NCI-H2081 (cell line): ENCODE measurements around the gene CELF2.
"Not testable (repeated sequence)": the region's sequence is repeated elsewhere in the genome, so short reads cannot be mapped to it uniquely, and the experiment has no call there.

ENCODE experiments used
- DNase-seq, 2 experiments: peaks; one replicate each; lab custom pipeline; 2025; lab: John Stamatoyannopoulos, UW

Gene CELF2

GRCh38 chr10:11017570-11018431 is at the start of gene CELF2:
TSS of gene CELF2 (plus strand) at chr10:11017872. CDS start at chr10:11018090, 218 bp downstream.
- peak; percentile 69 to 80 for DNase-seq

- DNase-seq = no peak
Observed at GRCh38 chr10:10968257-10968588, 49.4 kb upstream of the CELF2 start.

GRCh38 chr10:10973310-10973709 is 44.4 kb upstream of the CELF2 start:
- no peak for DNase-seq

GRCh38 chr10:10975647-10976046 is 42.0 kb upstream of the CELF2 start:
- no peak for DNase-seq

GRCh38 chr10:10976652-10977051 is 41.0 kb upstream of the CELF2 start:
- no peak for DNase-seq

GRCh38 chr10:10977226-10977956 is 40.3 kb upstream of the CELF2 start:
- no peak for DNase-seq

GRCh38 chr10:10977978-10978377 is 39.7 kb upstream of the CELF2 start:
- DNase-seq = no peak

GRCh38 chr10:10985361-10985760 is 32.3 kb upstream of the CELF2 start:
- no peak for DNase-seq

GRCh38 chr10:10986606-10987005 is 31.1 kb upstream of the CELF2 start:
- no peak for DNase-seq

GRCh38 chr10:10987111-10987510 is 30.6 kb upstream of the CELF2 start:
- DNase-seq = no peak

- no peak for DNase-seq
Observed at GRCh38 chr10:10989669-10990068, 28.0 kb upstream of the CELF2 start.

GRCh38 chr10:10991144-10991543 is 26.5 kb upstream of the CELF2 start:
- no peak for DNase-seq

- DNase-seq = no peak
Observed at GRCh38 chr10:10992072-10992471, 25.6 kb upstream of the CELF2 start.

GRCh38 chr10:10992961-10993714 is 24.5 kb upstream of the CELF2 start:
- DNase-seq = no peak

- no peak for DNase-seq
Observed at GRCh38 chr10:10993785-10994184, 23.9 kb upstream of the CELF2 start.

- no peak for DNase-seq
Observed at GRCh38 chr10:10994360-10994759, 23.3 kb upstream of the CELF2 start.

GRCh38 chr10:10995120-10995519 is 22.6 kb upstream of the CELF2 start:
- no peak for DNase-seq

GRCh38 chr10:10996966-10997620 is 20.6 kb upstream of the CELF2 start:
- DNase-seq = no peak

GRCh38 chr10:10999501-10999900 is 18.2 kb upstream of the CELF2 start:
- not testable (repeated sequence) for DNase-seq

- DNase-seq = no peak
Observed at GRCh38 chr10:11002485-11002884, 15.2 kb upstream of the CELF2 start.

GRCh38 chr10:11002916-11003315 is 14.8 kb upstream of the CELF2 start:
- peak in 1 of 2 experiments; percentile 14 for DNase-seq

- DNase-seq = no peak
Observed at GRCh38 chr10:11003679-11004078, 14.0 kb upstream of the CELF2 start.
